ENCODE results near the gene CFAP20DC.

The CFAP20DC gene

GRCh38 chr3:58794750-58795149, 255.1 kb downstream of the CFAP20DC start:
- Histone ChIP-seq H3K36me3 (ENCODE audit: control insufficient read depth, insufficient read depth, low read length) (no peaks in the 10 kb centered on the region), H3K9me3 (ENCODE audit: control insufficient read depth, insufficient read depth, low read length) (no peaks in the 10 kb centered on the region), H3K4me3 (ENCODE audit: low read depth, low read length) (no peak overlapping the region), H3K4me1 (ENCODE audit: control insufficient read depth, insufficient read depth, low read length) (peaks cover 2% of the 10 kb centered on the region), H3K9ac (ENCODE audit: low read depth, low read length) (no peak overlapping the region), H3K27me3 (ENCODE audit: control insufficient read depth, insufficient read depth, low read length) (no peaks in the 10 kb centered on the region)

- no peak overlapping the region for H3K4me3 ChIP-seq (ENCODE audit: low read depth, low read length)
- no peaks in the 10 kb centered on the region for H3K36me3 ChIP-seq (ENCODE audit: control insufficient read depth, insufficient read depth, low read length)
- no peaks in the 10 kb centered on the region for H3K27me3 ChIP-seq (ENCODE audit: control insufficient read depth, insufficient read depth, low read length)
- H3K4me1 ChIP-seq (ENCODE audit: control insufficient read depth, insufficient read depth, low read length), result peaks cover 7% of the 10 kb centered on the region
- no peak overlapping the region for H3K9ac ChIP-seq (ENCODE audit: low read depth, low read length)
- no peaks in the 10 kb centered on the region for H3K9me3 ChIP-seq (ENCODE audit: control insufficient read depth, insufficient read depth, low read length)
Measured at GRCh38 chr3:58793938-58794337, 255.9 kb downstream of the CFAP20DC start.

- no peaks in the 10 kb centered on the region for H3K36me3 ChIP-seq (ENCODE audit: control insufficient read depth, insufficient read depth, low read length)
Measured at GRCh38 chr3:58792921-58793451, 256.8 kb downstream of the CFAP20DC start.

GRCh38 chr3:58789385-58789784, 260.4 kb downstream of the CFAP20DC start:
- Histone ChIP-seq H3K36me3 (ENCODE audit: control insufficient read depth, insufficient read depth, low read length) (no peaks in the 10 kb centered on the region), H3K9me3 (ENCODE audit: control insufficient read depth, insufficient read depth, low read length) (no peaks in the 10 kb centered on the region), H3K27me3 (ENCODE audit: control insufficient read depth, insufficient read depth, low read length) (no peaks in the 10 kb centered on the region), H3K9ac (ENCODE audit: low read depth, low read length) (no peak overlapping the region), H3K4me3 (ENCODE audit: low read depth, low read length) (no peak overlapping the region), H3K4me1 (ENCODE audit: control insufficient read depth, insufficient read depth, low read length) (peaks cover 12% of the 10 kb centered on the region)

More at GRCh38 chr3:58792921-58793451, 256.8 kb downstream of the CFAP20DC start:
- H3K27me3 ChIP-seq (ENCODE audit: control insufficient read depth, insufficient read depth, low read length), result no peaks in the 10 kb centered on the region
- no peak overlapping the region for H3K4me3 ChIP-seq (ENCODE audit: low read depth, low read length)
- H3K9ac ChIP-seq (ENCODE audit: low read depth, low read length), result no peak overlapping the region
- peaks cover 9% of the 10 kb centered on the region for H3K4me1 ChIP-seq (ENCODE audit: control insufficient read depth, insufficient read depth, low read length)
- H3K9me3 ChIP-seq (ENCODE audit: control insufficient read depth, insufficient read depth, low read length), result no peaks in the 10 kb centered on the region

GRCh38 chr3:58784888-58785287, 264.9 kb downstream of the CFAP20DC start:
- Histone ChIP-seq H3K4me3 (ENCODE audit: low read depth, low read length) (no peak overlapping the region), H3K27me3 (ENCODE audit: control insufficient read depth, insufficient read depth, low read length) (no peaks in the 10 kb centered on the region), H3K9me3 (ENCODE audit: control insufficient read depth, insufficient read depth, low read length) (no peaks in the 10 kb centered on the region), H3K36me3 (ENCODE audit: control insufficient read depth, insufficient read depth, low read length) (no peaks in the 10 kb centered on the region), H3K4me1 (ENCODE audit: control insufficient read depth, insufficient read depth, low read length) (peaks cover 11% of the 10 kb centered on the region), H3K9ac (ENCODE audit: low read depth, low read length) (no peak overlapping the region)

- Histone ChIP-seq H3K27me3 (ENCODE audit: control insufficient read depth, insufficient read depth, low read length) (no peaks in the 10 kb centered on the region), H3K4me1 (ENCODE audit: control insufficient read depth, insufficient read depth, low read length) (peaks cover 10% of the 10 kb centered on the region), H3K9me3 (ENCODE audit: control insufficient read depth, insufficient read depth, low read length) (no peaks in the 10 kb centered on the region), H3K4me3 (ENCODE audit: low read depth, low read length) (no peak overlapping the region), H3K9ac (ENCODE audit: low read depth, low read length) (no peak overlapping the region), H3K36me3 (ENCODE audit: control insufficient read depth, insufficient read depth, low read length) (no peaks in the 10 kb centered on the region)
Measured at GRCh38 chr3:58784425-58784824, 265.4 kb downstream of the CFAP20DC start.

GRCh38 chr3:58783845-58784244, 266.0 kb downstream of the CFAP20DC start:
- Histone ChIP-seq H3K36me3 (ENCODE audit: control insufficient read depth, insufficient read depth, low read length) (no peaks in the 10 kb centered on the region), H3K9me3 (ENCODE audit: control insufficient read depth, insufficient read depth, low read length) (no peaks in the 10 kb centered on the region), H3K4me1 (ENCODE audit: control insufficient read depth, insufficient read depth, low read length) (peaks cover 4% of the 10 kb centered on the region), H3K4me3 (ENCODE audit: low read depth, low read length) (no peak overlapping the region), H3K27me3 (ENCODE audit: control insufficient read depth, insufficient read depth, low read length) (no peaks in the 10 kb centered on the region), H3K9ac (ENCODE audit: low read depth, low read length) (no peak overlapping the region)

GRCh38 chr3:58779934-58780333, 269.9 kb downstream of the CFAP20DC start:
- no peaks in the 10 kb centered on the region for H3K36me3 ChIP-seq (ENCODE audit: control insufficient read depth, insufficient read depth, low read length)
- no peaks in the 10 kb centered on the region for H3K4me1 ChIP-seq (ENCODE audit: control insufficient read depth, insufficient read depth, low read length)
- H3K9me3 ChIP-seq (ENCODE audit: control insufficient read depth, insufficient read depth, low read length), result no peaks in the 10 kb centered on the region
- no peaks in the 10 kb centered on the region for H3K27me3 ChIP-seq (ENCODE audit: control insufficient read depth, insufficient read depth, low read length)
- no peak overlapping the region for H3K4me3 ChIP-seq (ENCODE audit: low read depth, low read length)
- no peak overlapping the region for H3K9ac ChIP-seq (ENCODE audit: low read depth, low read length)

- H3K36me3 ChIP-seq (ENCODE audit: control insufficient read depth, insufficient read depth, low read length), result no peaks in the 10 kb centered on the region
- no peaks in the 10 kb centered on the region for H3K4me1 ChIP-seq (ENCODE audit: control insufficient read depth, insufficient read depth, low read length)
- no peak overlapping the region for H3K4me3 ChIP-seq (ENCODE audit: low read depth, low read length)
- H3K9me3 ChIP-seq (ENCODE audit: control insufficient read depth, insufficient read depth, low read length), result no peaks in the 10 kb centered on the region
- H3K9ac ChIP-seq (ENCODE audit: low read depth, low read length), result no peak overlapping the region
- no peaks in the 10 kb centered on the region for H3K27me3 ChIP-seq (ENCODE audit: control insufficient read depth, insufficient read depth, low read length)
Measured at GRCh38 chr3:58776231-58776630, 273.6 kb downstream of the CFAP20DC start.

- Histone ChIP-seq H3K9me3 (ENCODE audit: control insufficient read depth, insufficient read depth, low read length) (no peaks in the 10 kb centered on the region), H3K27me3 (ENCODE audit: control insufficient read depth, insufficient read depth, low read length) (no peaks in the 10 kb centered on the region), H3K4me3 (ENCODE audit: low read depth, low read length) (no peak overlapping the region), H3K36me3 (ENCODE audit: control insufficient read depth, insufficient read depth, low read length) (no peaks in the 10 kb centered on the region), H3K4me1 (ENCODE audit: control insufficient read depth, insufficient read depth, low read length) (no peaks in the 10 kb centered on the region), H3K9ac (ENCODE audit: low read depth, low read length) (no peak overlapping the region)
Measured at GRCh38 chr3:58772462-58772861, 277.4 kb downstream of the CFAP20DC start.

- H3K27me3 ChIP-seq (ENCODE audit: control insufficient read depth, insufficient read depth, low read length), result no peaks in the 10 kb centered on the region
- peaks cover 3% of the 10 kb centered on the region for H3K9me3 ChIP-seq (ENCODE audit: control insufficient read depth, insufficient read depth, low read length)
- no peaks in the 10 kb centered on the region for H3K36me3 ChIP-seq (ENCODE audit: control insufficient read depth, insufficient read depth, low read length)
- no peaks in the 10 kb centered on the region for H3K4me1 ChIP-seq (ENCODE audit: control insufficient read depth, insufficient read depth, low read length)
- no peak overlapping the region for H3K4me3 ChIP-seq (ENCODE audit: low read depth, low read length)
- no peak overlapping the region for H3K9ac ChIP-seq (ENCODE audit: low read depth, low read length)
Measured at GRCh38 chr3:58769065-58769464, 280.8 kb downstream of the CFAP20DC start.

GRCh38 chr3:58766587-58767282, 283.1 kb downstream of the CFAP20DC start:
- H3K36me3 ChIP-seq (ENCODE audit: control insufficient read depth, insufficient read depth, low read length), result no peaks in the 10 kb centered on the region
- no peak overlapping the region for H3K4me3 ChIP-seq (ENCODE audit: low read depth, low read length)
- H3K27me3 ChIP-seq (ENCODE audit: control insufficient read depth, insufficient read depth, low read length), result no peaks in the 10 kb centered on the region
- peaks cover 6% of the 10 kb centered on the region for H3K9me3 ChIP-seq (ENCODE audit: control insufficient read depth, insufficient read depth, low read length)
- H3K9ac ChIP-seq (ENCODE audit: low read depth, low read length), result no peak overlapping the region
- no peaks in the 10 kb centered on the region for H3K4me1 ChIP-seq (ENCODE audit: control insufficient read depth, insufficient read depth, low read length)
